Thoracic aorta (tissue), 2 donors: ENCODE data around the gene ARHGEF17. TPM values are rescaled to one million over a fixed set of nuclear protein-coding genes. Genes with fewer than 3 reads are reported as not detected.

Experiments used
- ATAC-seq: fragments of 150-250 bp; one replicate; pipeline ENCODE4 v1.8.0; 2017; ENCODE audit warnings: low read depth; ENCODE audit not compliant: insufficient number of reproducible peaks, low FRiP score
- DNase-seq: peaks from one replicate; pipeline ENCODE4 v3.0.0-alpha.2; 2020; ENCODE audit warnings: low spot score
- H3K27ac ChIP-seq, 2 donors: fragments of 200-600 bp; sonication (generic); 1 replicate in 1 of 2; 2 replicates in 1 of 2; pipeline ENCODE4 v1.5.1; 2016; ENCODE audit warnings: mild to moderate bottlenecking in 2 of 2, moderate library complexity in 2 of 2
- H3K27me3 ChIP-seq: fragments of 200-600 bp; sonication (generic); replicated peaks from 2 replicates; pipeline ENCODE4 v1.6.0; 2016; ENCODE audit warnings: mild to moderate bottlenecking; ENCODE audit not compliant: insufficient read depth
- H3K36me3 ChIP-seq: fragments of 200-600 bp; sonication (generic); one replicate; pipeline ENCODE4 v1.5.1; 2016
- H3K4me1 ChIP-seq, 2 donors: fragments of 200-600 bp; sonication (generic); 1 replicate in 1 of 2; 2 replicates in 1 of 2; pipeline versions ENCODE4 v1.5.1 to v1.6.0; 2016; ENCODE audit warnings: low read depth in 2 of 2, mild to moderate bottlenecking in 1 of 2; ENCODE audit not compliant: control insufficient read depth in 1 of 2
- H3K4me3 ChIP-seq: fragments of 200-600 bp; sonication (generic); 2 replicates; pipeline ENCODE4 v1.5.1; 2016; ENCODE audit warnings: mild to moderate bottlenecking
- H3K9me3 ChIP-seq: fragments of 200-600 bp; sonication (generic); 2 replicates; pipeline ENCODE4 v1.5.1; 2016
- total RNA-seq, 2 donors: library from RNA; depleted of rRNA; stranded (reverse); fragments of >200 nt; gene quantifications; one replicate each; pipeline versions ENCODE4 v1.1.0 to v1.2.3, GENCODE V29; 2016
- TF ChIP-seq, protein P1 (sequence below): fragments of 200-600 bp; sonication (generic); IDR thresholded peaks from one replicate; pipeline ENCODE4 v1.5.1; 2019; ENCODE audit warnings: antibody characterized with exemption

The ARHGEF17 gene
- total RNA-seq, 2 donors from 2014 or later: 244 to 308 TPM

DNA sequence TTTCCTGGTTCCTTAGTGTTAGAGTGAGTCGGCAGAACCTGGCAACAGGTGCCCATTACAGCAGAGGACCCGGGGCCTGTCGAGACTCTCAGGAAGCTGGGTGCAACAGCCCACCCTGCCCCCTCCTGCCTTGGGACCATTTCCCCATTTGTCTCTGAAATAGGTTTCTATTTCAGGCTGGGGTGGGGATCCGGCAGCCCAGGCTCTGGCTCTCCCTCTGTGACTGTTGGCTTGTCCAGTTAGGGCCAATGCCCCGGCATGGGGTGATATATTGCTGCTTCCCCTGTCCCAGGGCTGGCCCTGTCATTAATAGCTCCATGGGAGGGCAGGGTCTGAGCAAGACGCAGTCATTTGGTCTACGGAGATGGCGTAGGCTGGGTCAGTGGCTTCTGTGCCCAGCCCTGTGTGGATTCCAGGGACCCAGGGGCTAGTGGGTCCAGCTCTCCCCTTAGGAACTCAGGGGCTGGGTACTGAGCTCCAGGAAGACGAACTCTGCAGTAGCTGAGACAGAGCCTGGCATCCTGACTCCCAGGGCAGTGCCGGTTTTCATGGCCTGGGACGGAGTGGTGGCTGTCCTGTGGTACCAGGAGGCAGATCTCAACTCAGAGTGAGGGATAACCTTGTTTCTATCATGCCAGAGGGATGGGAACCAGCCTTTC, 33.2 kb upstream of the ARHGEF17 start:
- no peaks in the 10 kb centered on the region for H3K36me3 ChIP-seq
- DNase-seq (no peak), ATAC-seq (no peak)
- no peak overlapping the region for H3K4me3 ChIP-seq
- H3K27me3 ChIP-seq: no peaks in the 10 kb centered on the region
- no peaks in the 10 kb centered on the region for H3K9me3 ChIP-seq
- no peaks in the 10 kb centered on the region for H3K4me1 ChIP-seq
- TF ChIP-seq, protein P1, sequence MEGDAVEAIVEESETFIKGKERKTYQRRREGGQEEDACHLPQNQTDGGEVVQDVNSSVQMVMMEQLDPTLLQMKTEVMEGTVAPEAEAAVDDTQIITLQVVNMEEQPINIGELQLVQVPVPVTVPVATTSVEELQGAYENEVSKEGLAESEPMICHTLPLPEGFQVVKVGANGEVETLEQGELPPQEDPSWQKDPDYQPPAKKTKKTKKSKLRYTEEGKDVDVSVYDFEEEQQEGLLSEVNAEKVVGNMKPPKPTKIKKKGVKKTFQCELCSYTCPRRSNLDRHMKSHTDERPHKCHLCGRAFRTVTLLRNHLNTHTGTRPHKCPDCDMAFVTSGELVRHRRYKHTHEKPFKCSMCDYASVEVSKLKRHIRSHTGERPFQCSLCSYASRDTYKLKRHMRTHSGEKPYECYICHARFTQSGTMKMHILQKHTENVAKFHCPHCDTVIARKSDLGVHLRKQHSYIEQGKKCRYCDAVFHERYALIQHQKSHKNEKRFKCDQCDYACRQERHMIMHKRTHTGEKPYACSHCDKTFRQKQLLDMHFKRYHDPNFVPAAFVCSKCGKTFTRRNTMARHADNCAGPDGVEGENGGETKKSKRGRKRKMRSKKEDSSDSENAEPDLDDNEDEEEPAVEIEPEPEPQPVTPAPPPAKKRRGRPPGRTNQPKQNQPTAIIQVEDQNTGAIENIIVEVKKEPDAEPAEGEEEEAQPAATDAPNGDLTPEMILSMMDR: no peak
- no peak overlapping the region for H3K27ac ChIP-seq

DNA sequence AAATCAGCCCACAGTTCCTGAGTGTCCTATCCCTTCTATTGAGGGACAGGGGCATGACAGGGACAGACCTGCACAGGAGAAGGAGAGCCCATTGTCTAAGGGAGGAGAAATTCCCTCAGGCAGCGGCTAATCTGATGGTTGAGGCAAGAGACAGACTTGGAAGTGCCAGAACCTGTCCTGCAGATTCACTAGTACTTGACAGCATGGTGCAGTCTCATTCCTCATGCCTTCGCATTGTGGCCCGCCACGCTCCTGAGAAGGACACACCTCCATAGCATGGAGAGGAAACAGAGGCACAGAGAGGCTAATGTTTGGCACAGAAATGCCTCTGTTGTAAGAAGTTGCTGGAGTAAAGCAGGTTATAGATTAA, 32.7 kb upstream of the ARHGEF17 start:
- no peak for DNase-seq
- Histone ChIP-seq H3K4me1 (no peaks in the 10 kb centered on the region), H3K36me3 (no peaks in the 10 kb centered on the region), H3K27ac (no peak overlapping the region), H3K9me3 (no peaks in the 10 kb centered on the region), H3K27me3 (no peaks in the 10 kb centered on the region), H3K4me3 (no peak overlapping the region)
- ATAC-seq: no peak
- TF ChIP-seq, protein P1: no peak

DNA sequence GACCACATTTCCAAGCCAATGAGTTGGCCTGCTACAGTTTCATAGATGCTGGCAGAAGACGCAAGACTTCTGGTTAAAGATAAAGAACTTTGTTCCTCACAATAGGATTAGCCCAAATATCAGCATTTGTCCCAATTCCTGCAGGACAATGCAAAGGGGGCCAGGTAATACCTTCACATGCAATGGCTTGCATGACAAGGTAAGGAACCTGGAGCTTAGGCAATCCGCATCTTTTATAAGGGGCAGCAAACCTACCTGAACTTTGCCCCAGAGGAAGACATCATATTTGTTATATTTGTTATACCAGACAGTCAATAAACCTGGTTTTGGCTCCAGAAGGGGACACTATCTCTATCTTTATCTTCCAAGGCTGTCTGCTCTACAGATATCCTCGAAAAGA, 30.6 kb upstream of the ARHGEF17 start:
- Histone ChIP-seq H3K27ac (no peak overlapping the region), H3K36me3 (no peaks in the 10 kb centered on the region), H3K9me3 (no peaks in the 10 kb centered on the region), H3K27me3 (no peaks in the 10 kb centered on the region), H3K4me1 (no peaks in the 10 kb centered on the region), H3K4me3 (no peak overlapping the region)
- no peak for ATAC-seq
- no peak for DNase-seq
- TF ChIP-seq, protein P1: no peak

DNA sequence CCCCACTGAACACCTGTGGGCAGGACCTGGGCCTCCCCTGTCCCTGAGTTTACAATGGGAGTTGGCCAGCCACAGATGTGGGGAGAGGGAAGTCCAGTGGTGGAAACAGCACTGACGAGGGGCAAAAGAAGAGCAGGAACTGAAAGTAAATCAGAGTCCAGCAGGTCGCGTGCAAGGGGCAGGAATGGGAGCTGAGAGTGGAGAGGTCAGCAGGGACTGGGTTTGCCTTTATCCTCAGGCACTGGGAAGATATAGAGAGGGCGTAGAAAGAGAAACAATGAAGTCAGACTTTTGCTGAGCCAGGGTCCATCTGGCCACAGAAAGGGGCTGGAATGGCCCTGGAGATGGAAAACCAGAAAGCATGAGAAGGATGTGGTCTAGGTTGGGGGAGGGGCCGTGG, 27.4 kb upstream of the ARHGEF17 start:
- peaks cover 0 to 4% of the 10 kb centered on the region in 2 donors for H3K4me1 ChIP-seq
- TF ChIP-seq, protein P1: no peak
- no peaks in the 10 kb centered on the region for H3K36me3 ChIP-seq
- no peaks in the 10 kb centered on the region for H3K27me3 ChIP-seq
- H3K9me3 ChIP-seq: no peaks in the 10 kb centered on the region
- ATAC-seq (no peak), DNase-seq (no peak)
- H3K27ac ChIP-seq: no peak overlapping the region
- no peak overlapping the region for H3K4me3 ChIP-seq

DNA sequence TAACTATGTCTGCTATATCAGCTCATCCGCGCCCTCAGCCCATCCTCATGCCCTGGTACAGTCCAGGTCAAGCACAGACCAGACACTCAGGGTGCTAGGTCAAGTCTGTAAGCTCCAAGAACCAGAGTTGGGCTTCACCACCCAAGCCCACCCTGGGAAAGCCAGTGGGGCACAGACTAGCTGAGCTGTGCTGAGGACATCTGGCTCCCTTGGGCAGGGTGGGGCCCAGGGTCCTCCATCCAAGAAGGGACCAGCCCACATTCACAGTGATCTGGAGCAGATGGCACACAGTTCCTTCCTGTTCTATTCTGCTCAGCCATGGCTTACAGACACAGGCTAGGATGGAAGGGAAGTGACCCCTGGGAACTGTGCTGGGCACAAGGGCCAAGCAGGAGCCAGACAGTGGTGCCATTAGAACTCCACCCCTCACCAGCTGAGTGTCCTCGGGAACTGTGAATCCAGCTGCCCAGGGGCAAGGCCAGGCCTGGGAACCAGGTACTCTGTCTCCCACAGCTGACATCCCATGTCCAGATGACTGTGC, 26.8 kb upstream of the ARHGEF17 start:
- TF ChIP-seq, protein P1: no peak
- no peaks in the 10 kb centered on the region for H3K9me3 ChIP-seq
- H3K36me3 ChIP-seq: no peaks in the 10 kb centered on the region
- ATAC-seq (peak; percentile 28), DNase-seq (no peak)
- no peaks in the 10 kb centered on the region for H3K27me3 ChIP-seq
- H3K4me1 ChIP-seq: peaks cover 0 to 4% of the 10 kb centered on the region in 2 donors
- no peak overlapping the region for H3K4me3 ChIP-seq
- no peak overlapping the region for H3K27ac ChIP-seq
